B cell (primary cell): ENCODE measurements around the gene PRR33. TPM values are rescaled to one million over a fixed set of nuclear protein-coding genes. Genes with fewer than 3 reads are reported as not detected.

ENCODE experiments used
- ATAC-seq: fragments of 200-7000 bp; cut with Tn5 transposase; one replicate; pipeline ENCODE4 v1.10.0; 2021; ENCODE audit warnings: low read depth, mild to moderate bottlenecking, moderate number of reproducible peaks, moderate library complexity
- CTCF ChIA-PET: fragments of 350-600 bp; sonication (Branson Sonifier 250); formaldehyde crosslinking; loops from one replicate; lab custom pipeline; 2021; ENCODE audit warnings: antibody characterized with exemption, inconsistent platforms; lab: Charles Lee
- POLR2A ChIA-PET: fragments of 350-600 bp; sonication (Branson Sonifier 250); formaldehyde crosslinking; loops from one replicate; lab custom pipeline; 2021; ENCODE audit warnings: antibody characterized with exemption; lab: Charles Lee
- DNase-seq: peaks from one replicate; pipeline ENCODE4 v3.0.0; 2013
- H2AFZ ChIP-seq: 2 replicates; pipeline ENCODE4 v1.6.1; 2012; ENCODE audit warnings: mild to moderate bottlenecking, low read depth, low read length; ENCODE audit not compliant: insufficient read depth, poor library complexity, severe bottlenecking
- H3K27ac ChIP-seq, 2 donors: 1 replicate in 1 of 2; 2 replicates in 1 of 2; pipeline ENCODE4 v1.5.1; 2012 to 2013; ENCODE audit warnings: low read length in 2 of 2, mild to moderate bottlenecking in 2 of 2, moderate library complexity in 1 of 2
- H3K27me3 ChIP-seq, 4 experiments: fragments of 200-600 bp in 1 of 4; sonication (generic) in 1 of 4; replicated peaks in 1 of 4; 1 replicate in 2 of 4; 2 replicates in 2 of 4; pipeline versions ENCODE4 v1.6.1 to v1.7.0; 2013 to 2016; ENCODE audit warnings: low read length in 3 of 4, mild to moderate bottlenecking in 2 of 4, mixed read lengths in 1 of 4, moderate library complexity in 1 of 4; ENCODE audit not compliant: insufficient read depth in 4 of 4, control insufficient read depth in 3 of 4; ENCODE audit errors: control extremely low read depth in 1 of 4
- H3K36me3 ChIP-seq, 2 experiments: replicated peaks in 1 of 2; 1 replicate in 1 of 2; 2 replicates in 1 of 2; pipeline versions ENCODE4 v1.6.1 to v1.7.1; 2013; ENCODE audit warnings: low read length in 1 of 2; ENCODE audit not compliant: insufficient read depth in 2 of 2, control insufficient read depth in 1 of 2; ENCODE audit errors: control extremely low read depth in 1 of 2, extremely low read depth in 1 of 2
- H3K4me1 ChIP-seq, 2 donors: fragments of 200-600 bp in 1 of 2; sonication (generic) in 1 of 2; 1 replicate in 1 of 2; 2 replicates in 1 of 2; pipeline versions ENCODE4 v1.5.1 to v1.6.1; 2013 to 2017; ENCODE audit warnings: low read length in 2 of 2; ENCODE audit not compliant: control insufficient read depth in 2 of 2, insufficient read depth in 2 of 2
- H3K4me2 ChIP-seq: replicated peaks from 2 replicates; pipeline ENCODE3; 2012; ENCODE audit warnings: mild to moderate bottlenecking, low read depth, low read length; ENCODE audit not compliant: poor library complexity, severe bottlenecking
- H3K4me3 ChIP-seq, 5 experiments: fragments of 200-600 bp in 1 of 5; sonication (generic) in 1 of 5; 1 replicate in 3 of 5; 2 replicates in 2 of 5; pipeline versions ENCODE4 v1.5.1 to v1.7.0; 2011 to 2016; ENCODE audit warnings: low read length in 4 of 5, mild to moderate bottlenecking in 4 of 5, low read depth in 2 of 5, control low read depth in 1 of 5, moderate library complexity in 1 of 5; ENCODE audit not compliant: insufficient read depth in 1 of 5; ENCODE audit errors: control extremely low read depth in 1 of 5, extremely low read depth in 1 of 5
- H3K79me2 ChIP-seq: fragments of 200-600 bp; sonication (generic); one replicate; pipeline ENCODE4 v1.6.0; 2016; ENCODE audit warnings: low read length; ENCODE audit not compliant: control insufficient read depth, insufficient read depth
- H3K9ac ChIP-seq: fragments of 200-600 bp; sonication (generic); 2 replicates; pipeline ENCODE4 v1.6.1; 2017; ENCODE audit warnings: mild to moderate bottlenecking, low read length, moderate library complexity
- H3K9me3 ChIP-seq, 3 donors: one replicate each; pipeline versions ENCODE4 v1.6.1 to v1.7.1; 2013; ENCODE audit warnings: low read length in 2 of 3; ENCODE audit not compliant: control insufficient read depth in 2 of 3, insufficient read depth in 1 of 3; ENCODE audit errors: control extremely low read depth in 1 of 3
- H4K20me1 ChIP-seq: 2 replicates; pipeline ENCODE4 v1.6.0; 2012; ENCODE audit warnings: mild to moderate bottlenecking, low read length; ENCODE audit not compliant: insufficient read depth, control insufficient read depth, poor library complexity, severe bottlenecking
- H3K27ac Mint-ChIP-seq: one replicate; pipeline ENCODE4 v1.8.0; 2021; ENCODE audit warnings: mixed read lengths
- H3K27me3 Mint-ChIP-seq: one replicate; pipeline ENCODE4 v1.8.0; 2021; ENCODE audit warnings: mixed read lengths
- H3K4me1 Mint-ChIP-seq: one replicate; pipeline ENCODE4 v1.8.0; 2021; ENCODE audit warnings: mixed read lengths
- H3K4me3 Mint-ChIP-seq: one replicate; pipeline ENCODE4 v1.8.0; 2021; ENCODE audit warnings: mixed read lengths
- H3K9me3 Mint-ChIP-seq: one replicate; pipeline ENCODE4 v1.8.0; 2022; ENCODE audit warnings: mixed read lengths; ENCODE audit not compliant: insufficient read depth
- EZH2 ChIP-seq: IDR thresholded peaks from 2 replicates; pipeline ENCODE4 v1.6.1; 2012; ENCODE audit warnings: borderline replicate concordance, low read depth, mild to moderate bottlenecking, moderate library complexity, low read length; ENCODE audit not compliant: insufficient read depth, poor library complexity, severe bottlenecking
- WGBS: methylation state at CpG from one replicate; pipeline ENCODE4 v1.1.5; 2013; ENCODE audit warnings: missing lambda C conversion rate; ENCODE audit not compliant: insufficient coverage; 5-methylcytosine and 5-hydroxymethylcytosine counted together
- intact Hi-C: fragments of 100-400 bp; cut with micrococcal nuclease; formaldehyde crosslinking; loops from one replicate; pipeline ENCODE4 v1.10.0; 2022
- polyA plus RNA-seq: library from polyadenylated mRNA; depleted of rRNA; stranded (reverse); fragments of >200 nt; gene quantifications from 2 replicates; pipeline ENCODE4 v1.2.3, GENCODE V29; 2012
- total RNA-seq, 2 donors: library from RNA; stranded (reverse); fragments of 120-200 nt in 1 of 2; gene quantifications; 1 replicate in 1 of 2; 2 replicates in 1 of 2; pipeline versions ENCODE4 v1.2.3 to v1.2.4, GENCODE V29; 2013 to 2022
- TF ChIP-seq, protein P1 (sequence below): fragments of 200-600 bp; IDR thresholded peaks from one replicate; pipeline ENCODE4 v1.8.0; 2022; ENCODE audit warnings: antibody characterized with exemption, mild to moderate bottlenecking

Gene PRR33
- total and polyA plus RNA-seq, 2 donors (not counting 1 experiment from before 2014, with no cell fraction given) = not detected

DNA sequence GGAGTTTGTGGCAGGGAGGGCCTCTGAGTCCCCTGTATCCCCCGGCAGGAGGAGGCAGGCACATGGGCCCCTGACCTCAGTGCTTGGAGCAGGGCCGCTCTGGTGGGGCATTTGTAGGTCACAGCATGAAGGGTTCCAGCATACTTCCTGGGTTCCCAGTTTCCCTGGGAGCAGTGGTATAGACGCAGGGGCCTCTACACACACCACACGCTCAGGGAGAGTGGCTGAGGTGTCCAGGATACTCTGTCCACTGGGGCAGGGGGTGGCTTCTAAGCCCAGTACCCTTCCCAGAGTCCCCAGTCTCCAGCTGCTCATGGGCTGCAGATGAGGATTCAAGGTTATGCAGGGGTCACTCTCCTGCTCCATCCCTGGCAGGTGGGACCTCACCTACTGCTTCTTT lies 32.7 kb downstream of the PRR33 start:
- peaks cover 32% of the 10 kb centered on the region for H3K4me1 Mint-ChIP-seq
- ChIA-PET CTCF (interaction anchor here (2.0 kb wide), 1 partner anchor 23 kb away, joined by 6 read pairs; no protein-coding TSS in a partner anchor), POLR2A (no interaction called here)
- Histone ChIP-seq H3K36me3 (peaks cover 0 to 77% of the 10 kb centered on the region in 2 experiments), H4K20me1 (peaks cover 100% of the 10 kb centered on the region), H3K4me1 (peaks cover 43 to 79% of the 10 kb centered on the region in 2 donors), H3K79me2 (peaks cover 100% of the 10 kb centered on the region), H3K27ac (no peak overlapping the region), H2AFZ (no peak overlapping the region), H3K9ac (no peak overlapping the region), H3K9me3 (no peaks in the 10 kb centered on the region), H3K27me3 (no peaks in the 10 kb centered on the region), H3K4me3 (no peak overlapping the region), H3K4me2 (peak overlapping the region; percentile 9)
- no peak overlapping the region for H3K4me3 Mint-ChIP-seq
- WGBS = 89% methylated on average over 4 of the region's 4 CpGs
- intact Hi-C loops = no loop called here
- no peak for ATAC-seq
- no peaks in the 10 kb centered on the region for H3K27me3 Mint-ChIP-seq
- no peak for TF ChIP-seq EZH2
- TF ChIP-seq, protein P1, sequence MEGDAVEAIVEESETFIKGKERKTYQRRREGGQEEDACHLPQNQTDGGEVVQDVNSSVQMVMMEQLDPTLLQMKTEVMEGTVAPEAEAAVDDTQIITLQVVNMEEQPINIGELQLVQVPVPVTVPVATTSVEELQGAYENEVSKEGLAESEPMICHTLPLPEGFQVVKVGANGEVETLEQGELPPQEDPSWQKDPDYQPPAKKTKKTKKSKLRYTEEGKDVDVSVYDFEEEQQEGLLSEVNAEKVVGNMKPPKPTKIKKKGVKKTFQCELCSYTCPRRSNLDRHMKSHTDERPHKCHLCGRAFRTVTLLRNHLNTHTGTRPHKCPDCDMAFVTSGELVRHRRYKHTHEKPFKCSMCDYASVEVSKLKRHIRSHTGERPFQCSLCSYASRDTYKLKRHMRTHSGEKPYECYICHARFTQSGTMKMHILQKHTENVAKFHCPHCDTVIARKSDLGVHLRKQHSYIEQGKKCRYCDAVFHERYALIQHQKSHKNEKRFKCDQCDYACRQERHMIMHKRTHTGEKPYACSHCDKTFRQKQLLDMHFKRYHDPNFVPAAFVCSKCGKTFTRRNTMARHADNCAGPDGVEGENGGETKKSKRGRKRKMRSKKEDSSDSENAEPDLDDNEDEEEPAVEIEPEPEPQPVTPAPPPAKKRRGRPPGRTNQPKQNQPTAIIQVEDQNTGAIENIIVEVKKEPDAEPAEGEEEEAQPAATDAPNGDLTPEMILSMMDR = no peak
- H3K9me3 Mint-ChIP-seq = no peaks in the 10 kb centered on the region
- DNase-seq = no peak
- no peak overlapping the region for H3K27ac Mint-ChIP-seq

DNA sequence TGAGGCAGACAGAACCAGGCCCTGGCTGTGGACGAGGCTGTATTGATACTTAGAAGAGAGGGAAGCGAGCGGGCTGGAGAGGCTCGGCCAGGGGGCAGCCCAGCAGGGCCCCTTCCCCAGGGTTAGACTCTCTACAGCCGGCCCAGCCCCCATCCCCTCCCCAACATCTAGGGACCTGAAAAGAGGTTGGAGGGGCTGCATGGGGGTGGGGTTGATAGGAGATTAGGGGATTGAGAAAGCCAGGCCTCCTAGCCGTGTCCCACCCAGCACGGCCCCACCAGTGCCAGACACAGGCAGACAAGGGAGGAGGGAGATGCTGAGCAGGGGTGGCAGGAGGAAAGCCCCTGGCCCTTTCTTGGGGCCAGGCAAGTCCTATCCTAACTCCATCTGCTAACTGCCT lies 33.1 kb downstream of the PRR33 start:
- H3K79me2 ChIP-seq = peaks cover 100% of the 10 kb centered on the region
- no peak overlapping the region for H3K4me3 ChIP-seq
- intact Hi-C loops = no loop called here
- no peaks in the 10 kb centered on the region for H3K9me3 ChIP-seq
- ChIA-PET POLR2A (no interaction called here), CTCF (interaction anchor here (1.5 to 2.0 kb wide), 2 partner anchors 24 kb away, joined by 6 read pairs; no protein-coding TSS in a partner anchor)
- H3K27me3 ChIP-seq = no peaks in the 10 kb centered on the region
- TF ChIP-seq, protein P1 = no peak
- TF ChIP-seq EZH2 = no peak
- peaks cover 0 to 75% of the 10 kb centered on the region in 2 experiments for H3K36me3 ChIP-seq
- H3K27ac ChIP-seq = no peak overlapping the region
- H2AFZ ChIP-seq = no peak overlapping the region
- peaks cover 100% of the 10 kb centered on the region for H4K20me1 ChIP-seq
- no peaks in the 10 kb centered on the region for H3K9me3 Mint-ChIP-seq
- no peaks in the 10 kb centered on the region for H3K27me3 Mint-ChIP-seq
- DNase-seq (no peak), ATAC-seq (no peak)
- peak overlapping the region; percentile 20 for H3K27ac Mint-ChIP-seq
- peak overlapping the region; percentile 9 for H3K4me2 ChIP-seq
- no peak overlapping the region for H3K9ac ChIP-seq
- WGBS = 96% methylated on average over 3 of the region's 7 CpGs
- peaks cover 43 to 78% of the 10 kb centered on the region in 2 donors for H3K4me1 ChIP-seq
- H3K4me1 Mint-ChIP-seq = peaks cover 35% of the 10 kb centered on the region
- no peak overlapping the region for H3K4me3 Mint-ChIP-seq
